ENCODE data around the gene CCDC167.
"Not testable (repeated sequence)": the region's sequence is repeated elsewhere in the genome, so short reads cannot be mapped to it uniquely, and the experiment has no call there.

The CCDC167 gene

GRCh38 chr6:37473364-37474095, 26.2 kb downstream of the CCDC167 start:
- no peak for DNase-seq (ENCODE audit: low read depth, low spot score)

- no peak for DNase-seq (ENCODE audit: low read depth, low spot score)
Measured at GRCh38 chr6:37467718-37468117, 32.0 kb downstream of the CCDC167 start.

DNA sequence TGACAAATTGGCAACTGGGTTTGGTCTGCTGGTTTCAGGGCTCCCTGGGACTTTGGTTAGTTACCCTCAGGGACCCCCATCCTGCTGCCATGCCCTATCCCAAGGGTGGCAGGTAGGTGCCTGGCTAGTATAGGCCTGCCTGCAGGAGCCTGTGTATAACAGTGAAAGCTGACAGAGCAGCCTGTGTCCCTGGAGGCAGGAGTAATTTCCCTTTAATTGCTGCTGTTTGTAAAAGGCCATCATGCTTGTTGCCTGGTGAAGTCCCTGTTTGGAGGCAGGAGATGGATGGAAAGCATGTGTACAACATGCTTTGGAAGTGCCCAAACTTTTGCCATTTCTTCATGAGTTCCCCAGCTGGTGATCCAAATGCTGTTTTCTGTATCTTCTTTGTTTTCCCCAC, 36.6 kb downstream of the CCDC167 start:
- no peak for DNase-seq (ENCODE audit: low read depth, low spot score)

DNA sequence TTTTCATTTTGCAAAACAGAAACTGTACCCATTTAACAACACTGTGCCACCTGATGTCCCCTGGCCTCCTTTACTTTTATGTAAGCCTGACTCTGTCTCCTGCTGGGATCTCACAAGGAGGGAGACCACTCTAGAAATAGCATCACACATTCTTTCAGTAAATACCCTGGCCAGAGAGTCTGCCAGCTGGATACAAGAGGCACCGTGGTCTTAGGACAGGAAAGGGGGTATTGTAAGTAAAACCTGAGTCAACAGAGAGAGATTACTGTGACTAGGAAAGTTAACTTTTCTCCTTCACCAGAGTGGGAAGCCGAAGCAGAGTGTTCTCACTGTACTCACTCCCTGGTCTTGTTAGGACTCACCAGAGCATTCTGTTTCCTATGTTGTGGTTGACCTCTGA, 38.9 kb downstream of the CCDC167 start:
- DNase-seq (ENCODE audit: low read depth, low spot score) = no peak

GRCh38 chr6:37459981-37460800, 39.5 kb downstream of the CCDC167 start:
- DNase-seq (ENCODE audit: low read depth, low spot score) = no peak

DNA sequence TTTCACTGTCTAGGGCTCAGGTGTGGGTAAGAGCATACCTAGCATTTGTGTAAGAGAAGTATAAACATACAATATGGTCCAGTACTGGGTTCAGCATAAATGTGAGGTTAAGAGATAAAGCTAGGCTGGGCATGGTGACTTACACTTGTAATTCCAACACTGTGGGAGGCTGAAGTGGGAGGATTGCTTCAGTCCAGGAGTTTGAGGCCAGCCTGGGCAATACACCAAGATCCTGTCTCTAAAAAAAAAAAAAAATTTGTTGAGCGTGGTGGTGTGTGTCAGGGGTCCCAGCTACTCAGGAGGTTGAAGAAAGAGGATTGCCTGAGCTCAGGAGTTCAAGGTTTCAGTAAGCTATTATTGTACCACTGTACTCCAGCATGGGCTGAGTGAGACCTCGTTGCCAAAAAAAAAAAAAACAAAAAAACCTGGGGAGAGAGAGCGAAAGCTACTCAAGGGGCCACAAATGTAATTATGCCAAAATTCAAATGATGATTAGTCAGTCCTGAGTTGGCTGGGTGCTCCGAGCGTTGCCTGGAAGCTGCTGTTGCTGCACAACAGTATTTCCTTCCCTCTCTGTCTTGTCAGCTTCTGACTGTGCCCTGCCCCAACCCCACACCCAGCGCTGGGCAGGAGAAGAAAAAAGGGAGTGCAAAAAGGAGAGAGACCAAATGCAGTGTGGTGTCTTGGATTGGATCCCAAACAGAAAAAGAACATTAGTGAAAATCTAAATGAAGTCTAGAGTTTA, 42.7 kb downstream of the CCDC167 start:
- no peak for DNase-seq (ENCODE audit: low read depth, low spot score)

DNA sequence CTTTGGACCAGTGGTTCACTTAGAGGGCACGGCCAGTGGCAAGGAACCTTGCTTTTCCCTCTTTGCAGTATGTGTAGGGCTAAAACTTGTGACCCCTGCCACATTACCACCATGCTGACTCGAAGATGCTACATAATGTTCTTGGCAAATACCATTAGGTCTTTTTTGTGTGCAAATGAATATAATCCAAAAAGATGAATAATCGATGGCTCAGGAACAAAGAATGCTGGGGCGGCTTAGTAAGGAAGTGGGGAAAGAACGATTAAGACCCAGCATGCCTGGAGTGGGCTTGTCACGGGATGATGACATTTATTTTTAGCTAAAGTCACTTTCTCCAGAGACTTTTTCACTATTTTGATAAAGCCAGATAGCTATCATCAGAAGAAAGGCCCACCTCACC, 43.6 kb downstream of the CCDC167 start:
- DNase-seq (ENCODE audit: low read depth, low spot score) = no peak

DNA sequence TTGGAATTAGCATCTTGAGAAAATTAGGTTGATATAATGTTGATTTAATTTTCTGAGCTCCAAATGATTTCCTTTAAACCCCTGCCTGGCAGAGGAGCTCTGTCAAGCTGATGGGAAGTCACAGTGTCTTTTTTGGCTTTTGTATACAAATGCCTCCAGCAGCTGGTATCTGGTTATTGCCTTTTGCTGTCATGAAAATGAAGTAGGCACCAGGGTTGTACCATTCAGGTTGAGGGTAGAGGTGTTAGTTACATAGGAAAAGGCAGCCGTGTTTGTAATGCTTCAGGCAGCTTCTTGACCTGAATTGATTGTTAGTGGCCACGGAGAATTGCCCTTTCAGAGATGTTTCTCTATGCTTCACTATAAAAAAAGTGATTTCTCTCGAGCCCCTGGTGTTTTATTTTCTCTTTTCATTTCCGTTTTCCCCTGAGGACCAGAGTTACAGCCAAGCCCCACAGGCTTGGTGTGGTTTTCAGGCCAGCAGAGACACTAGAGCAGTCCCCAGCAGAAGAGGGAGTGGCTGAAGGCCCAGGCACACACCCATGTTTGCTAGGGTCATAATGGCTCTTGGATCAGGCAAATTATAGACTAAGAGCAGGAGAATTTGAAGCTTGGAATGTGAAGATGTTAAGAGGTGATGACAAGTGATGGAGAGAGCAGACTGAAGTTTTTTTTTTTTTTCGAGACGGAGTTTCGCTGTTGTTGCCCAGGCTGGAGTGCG, 45.1 kb downstream of the CCDC167 start:
- DNase-seq (ENCODE audit: low read depth, low spot score) = no peak

DNA sequence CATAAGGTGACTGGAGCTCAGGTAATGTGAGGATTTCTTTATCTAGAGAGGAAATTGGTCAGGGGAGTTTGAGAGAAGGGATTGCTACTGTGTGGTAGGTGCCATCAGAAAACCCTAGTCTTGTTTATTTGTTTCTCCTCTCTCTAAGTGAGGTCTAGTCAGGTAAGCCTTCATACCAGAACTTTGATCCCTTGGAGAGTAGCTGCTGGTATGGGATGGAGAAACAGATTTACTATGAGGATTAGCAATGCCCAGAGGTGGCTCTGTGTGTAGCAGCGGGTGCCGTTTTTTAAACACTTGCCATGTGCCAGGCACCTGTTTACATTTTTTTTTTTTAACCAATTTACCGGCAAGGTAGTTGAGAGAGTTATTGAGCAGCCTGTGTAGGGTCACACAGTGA, 47.2 kb downstream of the CCDC167 start:
- no peak for DNase-seq (ENCODE audit: low read depth, low spot score)

DNA sequence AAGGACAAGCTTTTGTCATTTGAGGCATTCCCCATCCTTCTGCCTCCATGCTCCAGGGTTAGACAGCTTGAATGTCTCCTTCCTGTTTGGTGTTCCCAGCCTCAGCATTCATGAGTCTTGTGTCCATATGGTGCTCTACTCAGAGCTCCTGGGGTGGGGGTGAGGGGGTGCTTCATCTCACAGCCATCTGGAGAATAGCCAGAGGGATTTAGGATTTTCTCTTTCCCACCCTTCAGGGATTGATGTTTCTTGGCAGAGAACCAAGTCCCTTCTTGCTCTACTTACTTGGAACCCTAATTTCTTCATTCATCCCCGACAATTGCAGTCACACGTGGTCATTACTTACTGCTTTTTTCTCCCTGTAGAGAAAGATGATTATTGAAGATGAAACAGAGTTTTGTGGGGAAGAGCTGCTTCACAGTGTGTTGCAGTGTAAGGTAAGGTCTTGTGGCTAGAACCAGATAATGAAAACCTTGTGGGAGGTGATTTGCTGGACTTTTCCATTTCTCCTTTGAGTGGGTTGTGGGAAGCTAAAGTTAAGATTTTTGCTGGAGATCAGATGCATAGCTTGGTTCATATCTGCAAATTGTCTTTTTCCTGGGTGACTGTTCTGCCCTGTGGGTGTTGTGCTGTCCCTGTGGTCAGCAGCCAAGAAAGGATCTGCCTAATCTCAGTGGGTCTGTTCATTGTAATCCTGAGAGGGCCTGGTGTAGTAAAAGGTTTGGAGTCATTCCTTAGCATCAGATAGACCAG, 48.1 kb downstream of the CCDC167 start:
- no peak for DNase-seq (ENCODE audit: low read depth, low spot score)

DNA sequence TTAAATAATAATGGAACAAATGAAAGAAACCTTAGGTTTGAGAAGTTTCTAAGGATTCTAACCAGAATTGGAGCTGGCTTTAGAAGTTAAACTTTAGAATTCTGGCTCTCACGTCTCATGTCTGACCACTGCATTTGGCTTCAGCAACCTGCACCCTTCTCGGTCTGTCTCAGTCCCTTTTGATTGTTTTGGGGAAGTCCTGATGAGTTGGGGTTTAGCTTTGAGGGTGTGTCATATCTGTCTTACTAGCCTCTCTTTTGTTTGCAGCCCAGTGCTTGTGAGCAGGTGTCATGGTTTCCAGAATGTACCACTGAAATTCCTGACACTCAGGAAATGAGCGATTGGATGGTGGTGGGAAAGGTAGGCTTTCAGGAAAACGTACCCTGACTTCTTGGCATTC, 49.7 kb downstream of the CCDC167 start:
- DNase-seq (ENCODE audit: low read depth, low spot score) = no peak

- not testable (repeated sequence) for DNase-seq (ENCODE audit: low read depth, low spot score)
Measured at GRCh38 chr6:37443216-37443542, 56.5 kb downstream of the CCDC167 start.

DNA sequence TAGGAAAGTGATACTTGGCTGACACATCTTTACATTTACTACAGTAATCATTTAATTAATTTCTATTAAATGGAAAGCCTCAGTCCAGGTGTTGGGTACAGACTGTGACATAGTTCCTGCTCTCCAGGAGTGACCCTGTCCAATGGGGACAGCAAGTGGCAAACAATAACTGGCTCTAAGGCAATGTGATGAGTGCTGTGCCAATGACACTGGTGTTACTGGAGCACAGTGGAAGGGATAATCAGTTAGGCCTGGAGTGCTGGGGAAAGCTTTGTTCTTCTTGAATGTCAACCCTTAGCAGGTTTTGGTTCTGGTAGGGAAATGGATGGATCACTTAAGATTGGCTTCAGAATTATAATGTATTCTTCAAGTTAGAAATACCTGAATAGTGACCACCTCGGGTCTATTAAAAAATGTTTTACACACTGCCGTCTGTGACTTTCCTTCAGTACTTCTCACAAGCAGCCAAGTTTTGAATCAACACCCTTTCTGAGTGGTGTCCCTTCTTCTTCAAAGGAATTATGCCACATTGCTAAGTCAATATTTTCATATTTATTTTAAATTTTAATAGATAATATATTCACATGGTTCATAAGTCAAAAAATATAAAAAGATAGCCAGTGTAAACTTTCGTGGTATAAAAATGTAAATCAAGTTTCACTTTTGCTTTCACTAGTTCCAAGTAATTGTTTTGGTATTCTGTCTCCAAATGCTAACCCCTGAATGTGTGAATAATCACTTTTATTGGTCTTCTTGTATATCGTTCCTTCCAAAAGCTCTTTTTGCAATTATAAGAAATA, 57.1 kb downstream of the CCDC167 start:
- no peak for DNase-seq (ENCODE audit: low read depth, low spot score)

- DNase-seq (ENCODE audit: low read depth, low spot score) = no peak
Measured at GRCh38 chr6:37441651-37442050, 58.0 kb downstream of the CCDC167 start.

GRCh38 chr6:37438930-37439329, 60.8 kb downstream of the CCDC167 start:
- DNase-seq (ENCODE audit: low read depth, low spot score) = no peak

DNA sequence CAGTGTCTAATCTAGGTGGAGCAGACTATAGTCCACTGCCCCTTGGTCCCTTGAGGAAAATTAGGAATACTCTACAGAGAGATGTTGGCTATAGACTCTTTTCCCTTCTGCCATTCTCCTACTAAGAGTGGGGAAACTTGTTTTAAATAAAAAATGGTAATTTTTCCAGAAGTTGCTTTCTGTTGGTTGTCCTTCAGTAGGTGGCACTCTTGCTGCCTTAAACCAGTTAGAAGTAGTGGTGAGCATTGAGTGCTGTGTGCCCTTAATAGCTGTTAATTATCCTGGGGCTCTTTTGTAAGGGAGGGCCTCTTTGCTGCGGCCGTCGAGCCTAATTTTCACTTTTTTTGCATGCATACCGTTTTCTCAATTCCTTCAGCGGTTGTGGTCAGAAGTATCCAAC, 63.9 kb downstream of the CCDC167 start:
- DNase-seq (ENCODE audit: low read depth, low spot score) = no peak

DNA sequence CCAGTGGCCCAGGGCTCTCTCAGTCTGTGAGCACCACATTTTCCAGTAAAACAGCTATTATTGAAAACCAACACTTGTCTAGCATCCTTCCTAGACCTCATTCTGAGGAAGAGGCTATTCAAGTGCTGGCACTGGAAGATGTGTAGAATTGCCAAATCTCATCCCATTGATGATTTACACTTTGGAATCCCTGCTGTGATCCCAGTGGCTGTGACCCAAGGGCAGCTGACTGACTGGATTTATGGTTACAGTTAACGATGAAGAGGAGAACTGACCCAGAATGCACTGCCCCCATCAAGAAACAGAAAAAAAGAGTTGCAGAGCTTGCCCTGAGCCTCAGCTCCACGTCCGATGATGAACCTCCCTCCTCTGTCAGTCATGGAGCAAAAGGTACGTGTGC, 64.3 kb downstream of the CCDC167 start:
- no peak for DNase-seq (ENCODE audit: low read depth, low spot score)

DNA sequence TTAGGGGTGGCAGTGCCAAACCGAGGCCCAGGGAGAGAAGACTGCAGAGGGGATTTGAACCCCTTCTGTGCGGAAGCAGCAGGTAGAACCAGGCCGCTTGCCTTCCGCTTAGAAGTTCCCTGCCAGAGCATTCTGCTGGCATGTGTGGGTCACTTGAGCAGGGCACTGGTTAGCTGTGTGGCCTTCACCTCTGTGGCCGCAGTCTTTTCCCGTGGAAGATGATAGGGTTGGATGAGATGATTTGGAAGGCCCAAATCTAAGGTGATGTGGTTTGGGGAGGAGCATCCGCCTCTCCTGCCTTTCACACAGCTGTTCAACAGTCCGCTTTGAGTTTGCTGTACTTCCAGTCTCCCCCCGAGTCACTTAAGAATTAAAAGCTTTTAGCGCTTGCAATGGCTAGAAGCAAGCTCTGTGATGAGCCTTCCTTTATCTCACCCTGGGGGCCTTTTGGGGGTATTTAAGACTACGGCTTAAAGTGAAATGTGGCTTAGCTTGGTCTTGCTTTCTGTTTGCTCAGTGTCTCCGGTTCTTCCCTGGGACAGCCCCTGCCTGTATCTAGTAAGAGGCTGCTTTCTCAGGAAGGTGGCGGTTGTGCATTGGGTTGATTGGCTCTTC, 65.9 kb downstream of the CCDC167 start:
- no peak for DNase-seq (ENCODE audit: low read depth, low spot score)

Data from smooth muscle cell of the brain vasculature (primary cell).